Measurements from ENCODE around the gene DEFB113.
"Not testable (repeated sequence)": the region's sequence is repeated elsewhere in the genome, so short reads cannot be mapped to it uniquely, and the experiment has no call there.

Gene DEFB113, protein sequence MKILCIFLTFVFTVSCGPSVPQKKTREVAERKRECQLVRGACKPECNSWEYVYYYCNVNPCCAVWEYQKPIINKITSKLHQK

GRCh38 chr6:49969605-49970004, at the start of gene DEFB113:
DEFB113 (minus strand) TSS chr6:49969625; CDS start chr6:49969625, 0 bp downstream.
- DNase-seq, result no peak

DNA sequence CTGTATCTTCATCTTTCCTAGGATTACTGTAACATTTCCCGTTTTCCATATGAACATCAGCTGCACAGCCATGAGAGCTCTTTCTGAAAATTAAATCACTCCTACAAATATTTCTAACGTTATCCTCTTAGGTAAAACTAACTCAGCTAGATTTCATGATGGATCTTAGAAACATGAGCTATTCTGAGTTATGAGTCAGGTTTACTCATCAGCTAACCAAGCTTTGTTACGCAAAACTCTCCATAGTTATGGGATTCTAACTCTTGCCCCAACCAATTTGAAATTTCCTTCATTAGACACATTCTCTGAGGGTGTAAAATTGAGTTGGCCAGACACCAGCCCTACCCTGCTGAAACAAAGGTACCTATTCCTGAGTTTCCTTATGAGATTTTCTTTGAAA, 38.4 kb upstream of the DEFB113 start:
- DNase-seq, result no peak

DNA sequence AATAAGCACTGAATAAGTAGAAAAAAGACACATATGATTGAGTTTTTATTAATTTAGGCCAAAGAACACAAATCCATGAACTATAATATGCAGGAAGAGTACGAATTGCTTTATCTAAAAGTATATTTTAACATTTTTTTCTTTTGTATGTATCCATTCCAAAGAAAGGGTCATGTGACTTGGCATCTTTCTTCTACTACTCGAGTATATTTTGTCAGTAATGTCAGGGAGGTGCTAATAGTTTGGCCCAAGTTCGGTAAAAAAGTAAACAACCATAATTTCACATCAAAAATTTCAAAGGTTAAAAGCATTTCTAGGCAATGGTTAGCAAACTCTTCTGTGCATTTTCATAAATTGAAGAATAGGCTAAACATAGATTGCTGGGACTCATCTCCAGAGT, 33.7 kb upstream of the DEFB113 start:
- no peak for DNase-seq

DNA sequence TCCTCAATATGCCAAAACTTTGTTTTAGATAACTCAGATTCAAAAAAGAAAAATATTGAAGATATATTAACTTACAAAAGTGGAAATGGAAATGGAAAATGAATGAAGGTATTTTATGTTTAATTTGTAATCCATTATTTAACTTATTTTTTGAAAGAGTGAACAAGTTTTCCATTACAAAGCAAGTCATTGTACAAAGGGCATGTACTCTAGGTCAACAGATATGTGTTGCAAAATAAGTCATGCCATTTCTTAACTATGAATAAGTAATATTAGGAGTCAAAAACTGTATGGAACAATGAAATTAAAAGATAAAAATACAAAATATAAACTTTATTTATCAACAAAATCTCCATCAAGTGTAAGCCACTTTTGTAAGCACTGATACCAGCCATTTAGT, 25.9 kb upstream of the DEFB113 start:
- DNase-seq, result no peak

DNA sequence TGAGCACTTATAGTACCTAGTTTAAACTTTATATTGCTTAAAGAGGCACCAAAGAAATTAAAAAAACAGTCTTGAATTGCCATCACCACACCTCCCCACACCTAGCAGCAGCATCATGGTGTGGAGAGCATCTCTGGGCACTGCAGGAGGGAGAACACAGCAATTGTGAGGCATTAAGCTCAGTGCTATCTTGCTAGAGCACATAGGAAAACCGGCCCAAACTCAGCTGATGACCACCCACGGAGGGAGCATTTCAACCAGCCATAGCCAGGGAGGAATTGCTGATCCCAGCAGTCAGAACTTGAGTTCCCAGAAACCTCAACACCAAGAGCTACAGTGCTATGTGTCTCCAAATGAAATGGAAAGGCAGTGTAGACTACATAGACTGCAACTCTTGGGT, 19.5 kb upstream of the DEFB113 start:
- no peak for DNase-seq

DNA sequence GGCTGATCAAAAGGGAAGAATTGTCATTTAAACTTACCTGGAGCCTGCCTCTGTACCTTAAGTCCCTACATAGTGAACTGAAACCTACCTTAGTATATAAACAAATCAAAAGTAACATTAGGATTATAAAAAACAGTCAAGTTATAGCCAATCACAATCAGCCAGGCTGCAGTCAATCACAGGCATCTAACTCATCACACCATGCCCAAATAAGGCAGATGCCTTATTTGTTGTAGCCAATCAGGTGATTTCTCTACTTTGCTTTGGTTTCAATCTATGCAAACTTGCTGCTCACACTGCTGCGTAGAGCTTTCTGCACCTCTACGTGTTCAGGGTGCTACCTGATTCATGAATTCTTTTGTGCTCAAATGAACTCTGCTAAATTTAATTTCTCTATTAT, 18.3 kb upstream of the DEFB113 start:
- DNase-seq, result no peak

DNA sequence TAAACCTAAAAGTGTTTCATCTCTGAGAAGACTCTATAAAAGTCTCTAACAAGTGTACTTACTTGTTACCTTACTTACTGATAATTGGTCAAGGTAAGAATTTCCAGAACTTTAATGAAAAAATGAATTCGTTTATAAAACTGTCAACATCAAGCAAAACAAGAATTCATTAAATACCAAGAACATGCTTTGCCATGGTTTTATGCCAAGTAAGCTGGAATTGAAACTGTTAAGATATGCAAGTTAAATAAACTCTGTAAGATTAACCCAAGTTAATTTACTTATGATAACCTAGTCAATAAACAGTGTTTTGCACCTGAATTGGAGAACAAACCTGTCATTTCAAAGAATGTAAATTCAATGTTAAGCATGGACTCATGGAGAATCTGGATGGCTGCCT, 17.1 kb upstream of the DEFB113 start:
- DNase-seq, result no peak

- DNase-seq, result no peak
Observed at GRCh38 chr6:49982046-49982445, 12.6 kb upstream of the DEFB113 start.

DNA sequence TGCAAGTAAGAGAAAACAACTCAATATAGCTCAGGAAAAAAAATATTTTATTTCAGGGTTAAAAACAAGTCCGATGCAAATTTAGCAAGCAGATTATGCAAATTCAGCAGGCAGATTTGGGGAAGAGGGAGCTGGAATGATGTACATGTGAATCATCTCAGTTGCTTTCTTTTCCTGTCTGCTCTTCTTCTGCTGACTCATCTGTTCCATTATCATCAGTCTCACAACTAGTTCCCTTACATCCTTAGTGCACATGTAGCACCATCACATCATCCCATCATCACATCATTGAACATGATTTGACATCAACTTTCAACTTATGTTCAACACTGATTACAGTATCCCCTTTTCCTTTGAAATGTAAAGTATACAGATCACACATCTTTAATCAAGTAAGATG, 11.5 kb upstream of the DEFB113 start:
- no peak for DNase-seq

DNA sequence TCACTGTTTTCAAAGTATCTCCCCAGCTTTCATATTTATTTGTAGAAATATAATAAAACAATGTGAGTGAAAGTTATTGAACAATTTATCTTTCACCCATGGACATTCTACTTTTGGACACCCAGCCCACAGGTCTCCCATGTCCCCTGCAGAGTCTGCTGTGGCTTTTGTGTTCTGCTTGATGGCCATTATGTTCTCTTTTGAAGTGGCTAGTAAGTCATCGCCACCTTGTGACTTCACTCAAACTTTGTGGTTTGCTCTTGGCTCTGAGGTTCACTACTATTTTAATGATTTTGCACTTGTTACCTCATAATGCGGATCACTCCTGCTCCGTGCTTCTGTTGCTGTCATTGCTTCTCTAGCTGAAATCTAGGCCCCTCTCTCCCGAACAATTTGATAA, 10.2 kb upstream of the DEFB113 start:
- no peak for DNase-seq

DNA sequence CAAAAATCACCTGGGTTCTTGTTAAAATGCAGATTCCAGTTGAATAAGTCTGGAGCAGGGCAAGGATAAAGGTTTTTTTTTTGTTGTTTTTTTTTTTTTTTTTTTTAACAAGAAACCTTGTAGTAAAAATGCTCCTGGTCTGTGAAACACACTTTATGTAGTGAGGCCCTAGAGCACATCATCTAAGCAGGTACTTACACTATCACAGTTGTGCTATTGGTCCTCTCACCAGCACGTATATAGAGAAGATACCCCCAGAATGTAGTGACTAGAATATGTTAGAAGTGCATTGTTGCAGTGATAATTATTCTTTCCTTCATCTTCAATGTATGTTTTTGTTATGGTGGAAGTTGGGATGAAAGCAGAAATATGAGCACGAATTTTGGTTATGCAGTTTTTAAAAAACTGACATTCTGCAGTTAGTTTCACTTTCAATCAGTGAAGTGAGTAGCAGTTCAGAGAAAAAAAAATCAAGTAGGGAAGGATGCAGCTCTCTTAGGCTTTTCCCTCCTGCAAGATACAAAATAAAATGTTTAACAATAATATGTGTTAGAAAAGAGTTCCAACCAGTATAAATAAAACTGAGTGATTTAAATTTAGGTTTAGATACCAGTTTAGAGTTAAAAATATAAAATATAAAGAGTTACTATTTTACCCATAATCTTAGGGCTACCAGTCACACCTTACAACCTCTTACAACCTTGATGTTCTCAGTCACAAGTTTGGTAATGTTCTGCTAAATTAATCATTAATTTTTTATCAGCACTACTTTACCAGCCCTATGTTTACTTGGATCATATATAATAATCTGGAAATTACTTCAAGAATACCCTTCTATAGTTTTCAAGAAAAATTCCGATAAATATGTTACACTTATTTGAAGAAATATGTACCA, 9.2 kb upstream of the DEFB113 start:
- no peak for DNase-seq

DNA sequence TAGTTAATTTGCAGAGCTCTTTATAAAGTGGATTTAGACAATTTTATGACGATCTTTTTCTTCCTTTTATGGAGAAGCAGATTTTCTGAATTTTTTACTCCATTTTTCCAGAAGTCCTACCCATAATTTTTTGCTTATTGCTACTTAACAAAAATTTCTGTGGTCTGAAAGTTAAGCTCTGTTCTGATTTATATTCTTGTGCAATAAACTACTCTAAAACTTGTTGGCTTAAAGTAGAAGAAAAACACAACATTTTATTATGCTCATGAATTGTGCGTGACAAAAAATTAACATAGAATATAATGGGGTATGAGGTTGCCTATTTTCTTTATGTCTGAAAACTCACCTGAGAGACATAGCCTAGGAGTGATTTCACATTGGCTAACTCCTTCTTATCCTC, 2.6 kb downstream of the DEFB113 start:
- DNase-seq, result no peak

- DNase-seq, result no peak
Observed at GRCh38 chr6:49966334-49966733, 3.1 kb downstream of the DEFB113 start.

GRCh38 chr6:49964064-49964463, 5.4 kb downstream of the DEFB113 start, which contains the start of gene DEFB114:
DEFB114 (minus strand) TSS chr6:49964164; CDS start chr6:49964105, 59 bp downstream.
- DNase-seq, result no peak

DNA sequence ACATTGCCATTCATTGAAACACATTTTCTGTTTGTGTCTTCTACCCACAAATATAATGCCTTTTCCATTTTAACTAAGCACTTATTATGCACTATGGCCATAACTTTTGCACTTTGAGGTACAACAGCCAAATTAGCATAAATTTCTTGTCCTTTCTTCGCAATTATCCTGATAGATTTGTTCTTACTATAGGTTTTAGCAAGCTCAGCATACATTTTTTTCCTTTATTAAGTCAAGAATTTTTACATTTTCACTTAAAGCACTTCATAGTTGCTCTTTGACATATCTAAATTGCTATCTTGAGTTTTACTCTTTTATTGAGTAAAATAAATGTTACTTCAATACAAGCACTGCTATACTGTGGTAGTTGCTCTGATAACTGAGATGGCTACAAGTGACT, 11.2 kb downstream of the DEFB113 start:
- DNase-seq, result no peak

- DNase-seq, result no peak
Observed at GRCh38 chr6:49955847-49956246, 13.6 kb downstream of the DEFB113 start.

DNA sequence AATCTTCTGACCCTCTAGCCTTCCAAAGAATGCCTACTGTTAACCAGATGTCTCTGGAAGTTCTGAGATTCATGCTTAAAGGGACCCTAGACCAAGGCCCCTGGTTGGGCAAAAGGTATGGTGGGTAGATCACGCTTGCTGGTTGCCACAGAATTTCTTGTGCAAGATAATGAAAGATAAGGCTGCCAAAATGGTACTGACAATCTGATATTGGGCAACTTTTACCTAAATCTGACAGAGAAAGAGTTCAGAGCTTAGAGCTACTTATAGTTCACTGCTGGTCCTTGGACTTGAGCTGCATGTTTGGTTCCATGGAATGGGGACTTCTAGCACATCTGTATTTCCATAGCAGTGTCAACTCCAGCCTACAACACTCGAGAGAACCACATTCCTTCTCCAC, 17.5 kb downstream of the DEFB113 start:
- no peak for DNase-seq

GRCh38 chr6:49950415-49950751, 19.0 kb downstream of the DEFB113 start:
- no peak for DNase-seq

- DNase-seq, result no peak
Observed at GRCh38 chr6:49949062-49949461, 20.4 kb downstream of the DEFB113 start.

DNA sequence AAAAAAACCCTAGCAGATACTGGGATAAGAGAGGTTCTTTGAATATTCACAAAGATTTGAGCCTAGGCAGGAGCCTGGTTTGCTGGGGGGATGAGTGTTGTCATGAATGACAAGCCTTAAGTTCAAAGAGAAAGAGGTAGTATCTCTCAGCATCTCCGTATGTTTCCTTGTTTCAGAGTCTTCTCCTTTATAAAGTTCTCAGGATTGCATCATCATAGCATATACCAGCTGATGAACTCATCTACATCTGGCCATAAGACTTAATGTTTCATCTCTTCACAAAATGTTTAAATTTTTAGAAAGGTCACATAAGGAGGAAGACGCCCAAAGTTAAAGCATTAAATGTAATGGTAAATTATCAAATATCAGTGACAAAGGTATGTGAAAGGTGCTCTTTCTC, 22.6 kb downstream of the DEFB113 start:
- no peak for DNase-seq

- not testable (repeated sequence) for DNase-seq
Observed at GRCh38 chr6:49944068-49944467, 25.4 kb downstream of the DEFB113 start.

DNA sequence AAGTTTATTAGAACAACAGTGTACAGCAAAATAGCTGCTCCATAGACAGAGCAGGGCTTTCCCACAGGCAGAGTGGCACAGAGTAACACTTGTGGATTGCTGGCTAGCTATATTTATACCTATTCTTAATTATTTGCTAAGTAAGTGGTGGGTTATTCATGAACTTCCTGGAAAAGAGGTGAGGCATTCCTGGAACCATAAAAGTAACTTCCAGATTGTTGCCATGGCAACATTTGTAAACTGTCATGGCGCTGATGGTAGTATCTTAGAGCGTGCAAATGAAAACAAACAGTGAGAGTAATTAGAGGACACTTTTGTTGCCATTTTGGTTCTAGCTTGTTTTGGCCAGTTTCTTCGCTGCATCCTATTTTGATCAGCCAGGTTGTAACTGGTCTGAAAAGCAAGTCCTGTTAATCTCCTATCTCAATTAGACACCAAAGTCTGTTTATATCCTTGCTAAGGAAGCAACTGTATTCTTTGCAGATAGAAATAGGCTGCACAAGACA, 29.4 kb downstream of the DEFB113 start:
- no peak for DNase-seq

GRCh38 chr6:49937811-49938210, 31.6 kb downstream of the DEFB113 start:
- DNase-seq, result no peak

DNA sequence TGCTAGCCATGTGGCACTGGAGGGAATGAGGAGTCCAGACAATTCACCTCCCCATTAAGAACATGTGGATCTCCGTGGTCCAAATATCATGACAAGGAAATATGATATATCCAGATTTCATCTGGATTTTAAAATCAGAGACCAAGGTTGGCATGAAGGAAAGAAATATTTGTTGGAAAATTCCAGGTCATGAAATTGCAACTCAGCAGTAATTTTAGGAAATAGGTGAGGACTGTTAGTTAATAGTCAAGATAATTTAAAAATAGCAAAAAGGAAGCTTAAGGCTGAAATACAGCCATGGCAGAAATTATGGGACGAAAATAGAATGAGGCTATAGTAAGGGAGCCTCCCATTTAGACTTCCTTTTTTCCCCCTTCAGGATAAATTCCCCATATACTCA, 32.4 kb downstream of the DEFB113 start:
- no peak for DNase-seq

DNA sequence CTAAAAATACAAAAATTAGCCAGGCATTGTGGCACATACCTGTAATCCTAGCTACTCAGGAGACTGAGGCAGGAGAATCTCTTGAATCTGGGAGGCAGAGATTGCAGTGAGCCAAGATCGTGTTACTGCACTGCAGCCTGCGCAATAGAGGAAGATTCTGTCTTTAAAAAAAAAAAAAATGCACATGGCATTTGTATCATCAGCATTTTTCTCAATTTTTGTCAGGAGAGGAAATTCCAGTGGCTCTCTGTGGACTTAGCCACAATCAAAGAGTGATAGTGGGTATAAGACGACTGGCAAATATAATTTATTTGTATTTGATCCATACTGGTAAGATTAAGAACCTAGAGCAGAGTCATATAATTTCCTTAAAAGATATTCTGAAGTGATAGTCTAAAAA, 34.0 kb downstream of the DEFB113 start:
- DNase-seq, result no peak

Data from SIG-M5 (cell line).